LNCAP (cell line): ENCODE results near the gene ABCB6.

ENCODE experiments used
- TF ChIP-seq, protein P1 (sequence below): fragments of 450-650 bp; IDR thresholded peaks from 2 replicates; pipeline ENCODE4 v1.5.1; 2017; ENCODE audit warnings: mild to moderate bottlenecking

The ABCB6 gene

GRCh38 chr2:219253753-219254589 is 35.2 kb upstream of the ABCB6 start, which contains the start of gene TUBA4A:
TSS of gene TUBA4A (minus strand) at chr2:219253918. CDS start at chr2:219253858, 60 bp downstream.
- TF ChIP-seq, protein P1, sequence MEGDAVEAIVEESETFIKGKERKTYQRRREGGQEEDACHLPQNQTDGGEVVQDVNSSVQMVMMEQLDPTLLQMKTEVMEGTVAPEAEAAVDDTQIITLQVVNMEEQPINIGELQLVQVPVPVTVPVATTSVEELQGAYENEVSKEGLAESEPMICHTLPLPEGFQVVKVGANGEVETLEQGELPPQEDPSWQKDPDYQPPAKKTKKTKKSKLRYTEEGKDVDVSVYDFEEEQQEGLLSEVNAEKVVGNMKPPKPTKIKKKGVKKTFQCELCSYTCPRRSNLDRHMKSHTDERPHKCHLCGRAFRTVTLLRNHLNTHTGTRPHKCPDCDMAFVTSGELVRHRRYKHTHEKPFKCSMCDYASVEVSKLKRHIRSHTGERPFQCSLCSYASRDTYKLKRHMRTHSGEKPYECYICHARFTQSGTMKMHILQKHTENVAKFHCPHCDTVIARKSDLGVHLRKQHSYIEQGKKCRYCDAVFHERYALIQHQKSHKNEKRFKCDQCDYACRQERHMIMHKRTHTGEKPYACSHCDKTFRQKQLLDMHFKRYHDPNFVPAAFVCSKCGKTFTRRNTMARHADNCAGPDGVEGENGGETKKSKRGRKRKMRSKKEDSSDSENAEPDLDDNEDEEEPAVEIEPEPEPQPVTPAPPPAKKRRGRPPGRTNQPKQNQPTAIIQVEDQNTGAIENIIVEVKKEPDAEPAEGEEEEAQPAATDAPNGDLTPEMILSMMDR: no peak

DNA sequence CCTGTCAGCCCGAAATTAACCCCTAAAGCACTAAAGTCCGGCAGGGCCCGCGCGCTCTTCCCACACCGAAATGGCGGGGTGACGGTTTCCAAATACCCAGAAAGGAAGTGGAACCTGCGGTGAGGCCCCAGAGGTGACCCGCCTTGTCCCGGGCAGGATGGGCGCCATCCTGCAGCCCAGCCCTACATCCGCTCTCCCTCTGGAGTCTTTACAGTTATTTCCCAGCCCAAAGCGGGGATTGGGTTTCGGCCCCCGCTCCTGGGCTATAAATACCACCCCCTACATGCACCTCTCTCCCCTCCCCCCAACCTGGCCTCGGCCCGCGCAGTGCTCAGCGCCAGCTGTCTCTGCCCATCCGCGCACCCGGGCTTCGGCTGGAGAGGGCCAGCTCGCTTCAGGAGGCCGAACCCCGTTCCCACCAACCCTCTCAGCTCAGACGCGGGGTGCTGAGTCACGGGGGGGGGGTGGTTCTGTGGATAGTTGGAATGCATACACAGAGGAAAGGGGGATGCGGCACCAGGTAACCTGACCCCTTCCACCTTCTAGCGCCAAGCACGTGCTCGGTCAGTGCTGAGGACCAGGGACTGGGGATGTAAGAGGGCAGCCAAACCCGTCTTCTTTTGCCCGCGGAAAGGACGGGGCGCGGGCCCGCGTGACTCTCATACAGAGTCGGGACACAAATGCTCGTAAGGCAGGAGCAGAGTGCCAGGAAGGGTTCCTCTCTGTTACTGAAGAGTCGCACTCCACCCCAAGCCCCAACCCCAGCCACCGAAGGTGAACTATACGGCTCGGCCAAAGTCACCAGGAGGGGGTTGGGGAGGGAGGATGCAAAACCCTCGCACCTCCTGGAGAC is 34.4 kb upstream of the ABCB6 start, which contains the start of gene TUBA4B:
Gene TUBA4B (plus strand): TSS at position 344 of the 853 bp plus-strand sequence. CDS start 165 bp downstream, at position 509.
- TF ChIP-seq, protein P1: no peak

- TF ChIP-seq, protein P1: no peak
Observed at GRCh38 chr2:219252570-219252899, 33.8 kb upstream of the ABCB6 start.

- TF ChIP-seq, protein P1: no peak
Observed at GRCh38 chr2:219252084-219252483, 33.3 kb upstream of the ABCB6 start.

DNA sequence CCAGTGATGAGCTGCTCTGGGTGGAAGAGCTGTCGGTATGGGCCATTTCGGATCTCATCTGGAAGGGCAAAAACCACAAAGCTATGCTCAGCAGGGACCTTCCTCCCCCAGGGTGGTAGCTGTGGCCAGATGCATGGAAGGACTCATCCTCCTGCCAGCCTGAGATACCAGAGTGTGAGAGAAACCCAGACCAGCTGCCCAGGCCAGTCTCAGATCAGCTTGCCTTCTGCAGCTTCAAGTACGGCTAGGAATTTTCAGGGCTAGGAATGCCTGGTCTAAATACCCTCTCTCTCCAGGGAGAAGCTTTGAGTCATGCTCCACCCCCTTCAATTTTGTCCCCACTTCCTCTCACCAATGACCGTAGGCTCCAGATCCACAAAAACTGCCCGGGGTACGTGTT is 32.9 kb upstream of the ABCB6 start:
- TF ChIP-seq, protein P1: no peak

DNA sequence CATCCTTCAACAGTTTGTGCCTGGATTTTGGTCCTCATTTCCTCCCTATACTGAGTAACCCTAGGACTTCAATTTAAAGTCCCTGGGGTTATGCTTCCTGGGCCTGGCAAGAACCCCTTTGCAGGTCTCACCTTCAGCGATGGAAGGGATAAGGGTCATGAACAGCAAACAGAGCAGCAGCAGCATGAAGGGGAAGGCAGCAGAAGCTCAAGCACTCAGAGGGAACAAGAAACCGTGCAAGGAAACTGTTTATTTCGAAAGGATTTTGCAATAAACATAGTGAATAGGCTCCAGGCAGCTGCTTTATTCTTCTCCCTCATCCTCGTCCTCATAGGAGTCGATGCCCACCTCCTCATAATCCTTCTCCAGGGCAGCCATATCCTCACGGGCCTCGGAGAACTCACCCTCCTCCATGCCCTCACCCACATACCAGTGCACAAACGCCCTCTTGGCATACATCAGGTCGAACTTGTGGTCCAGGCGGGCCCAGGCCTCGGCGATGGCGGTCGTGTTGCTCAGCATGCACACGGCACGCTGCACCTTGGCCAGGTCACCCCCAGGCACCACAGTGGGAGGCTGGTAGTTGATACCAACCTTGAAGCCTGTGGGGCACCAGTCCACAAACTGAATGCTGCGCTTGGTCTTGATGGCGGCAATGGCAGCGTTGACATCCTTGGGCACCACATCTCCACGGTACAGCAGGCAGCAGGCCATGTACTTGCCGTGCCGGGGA is 31.5 kb upstream of the ABCB6 start:
- TF ChIP-seq, protein P1: no peak
